Smooth muscle cell of the umbilical artery (primary cell): ENCODE data around the gene CST11. TPM values are rescaled to one million over a fixed set of nuclear protein-coding genes. Genes with fewer than 3 reads are reported as not detected.

Experiments used
- total RNA-seq: library from RNA; depleted of rRNA; stranded (reverse); fragments of >200 nt; gene quantifications from 2 replicates; pipeline ENCODE4 v1.2.3, GENCODE V29; 2014

CST11 gene, protein sequence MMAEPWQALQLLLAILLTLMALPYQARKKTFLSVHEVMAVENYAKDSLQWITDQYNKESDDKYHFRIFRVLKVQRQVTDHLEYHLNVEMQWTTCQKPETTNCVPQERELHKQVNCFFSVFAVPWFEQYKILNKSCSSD
- not detected in 2 replicates for total RNA-seq

DNA sequence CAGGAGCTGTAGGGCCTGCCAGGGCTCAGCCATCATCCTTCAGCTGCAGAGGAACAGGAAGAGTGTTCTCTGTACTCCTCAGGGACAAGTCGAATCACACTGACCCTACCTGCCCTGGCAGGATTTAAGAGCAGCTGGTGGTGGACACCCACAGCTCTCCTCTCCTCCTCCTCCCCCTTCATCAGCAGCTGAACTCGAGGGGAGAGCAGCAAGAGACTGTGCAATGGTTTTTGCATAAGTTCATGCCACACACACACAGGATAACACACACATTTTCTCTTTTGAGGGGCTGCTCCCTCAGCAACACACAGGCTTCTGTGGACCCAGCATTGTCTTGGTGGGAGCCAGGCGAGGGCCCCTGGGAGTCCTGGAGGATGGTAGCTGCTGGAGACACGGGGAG is at the start of gene CST11:
Gene CST11 (minus strand): TSS at position 101 of the 400 bp plus-strand sequence. CDS start 65 bp downstream, at position 36.

DNA sequence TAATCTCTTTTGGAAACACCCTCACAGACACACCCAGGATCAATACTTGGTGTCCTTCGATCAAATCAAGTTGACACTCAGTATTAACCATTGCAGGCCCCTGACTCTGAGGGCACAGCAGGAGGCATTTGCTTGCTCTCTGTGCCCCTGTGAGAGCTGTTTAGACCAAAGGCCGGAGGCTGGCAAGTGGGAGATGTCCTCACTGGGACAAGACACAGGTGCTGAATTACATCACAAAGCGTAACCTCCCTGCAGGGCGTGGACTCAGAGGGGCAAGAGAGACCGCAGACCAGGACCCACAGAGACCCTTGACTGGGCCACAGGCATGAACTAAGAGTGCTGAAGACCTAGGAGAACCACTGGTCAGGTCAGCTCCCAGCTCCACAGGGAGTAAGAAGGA is 38.1 kb upstream of the CST11 start, which contains the start of gene CST8:
Gene CST8 (plus strand): TSS at position 301 of the 400 bp plus-strand sequence. CDS start 551 bp downstream, outside the sequence.

DNA sequence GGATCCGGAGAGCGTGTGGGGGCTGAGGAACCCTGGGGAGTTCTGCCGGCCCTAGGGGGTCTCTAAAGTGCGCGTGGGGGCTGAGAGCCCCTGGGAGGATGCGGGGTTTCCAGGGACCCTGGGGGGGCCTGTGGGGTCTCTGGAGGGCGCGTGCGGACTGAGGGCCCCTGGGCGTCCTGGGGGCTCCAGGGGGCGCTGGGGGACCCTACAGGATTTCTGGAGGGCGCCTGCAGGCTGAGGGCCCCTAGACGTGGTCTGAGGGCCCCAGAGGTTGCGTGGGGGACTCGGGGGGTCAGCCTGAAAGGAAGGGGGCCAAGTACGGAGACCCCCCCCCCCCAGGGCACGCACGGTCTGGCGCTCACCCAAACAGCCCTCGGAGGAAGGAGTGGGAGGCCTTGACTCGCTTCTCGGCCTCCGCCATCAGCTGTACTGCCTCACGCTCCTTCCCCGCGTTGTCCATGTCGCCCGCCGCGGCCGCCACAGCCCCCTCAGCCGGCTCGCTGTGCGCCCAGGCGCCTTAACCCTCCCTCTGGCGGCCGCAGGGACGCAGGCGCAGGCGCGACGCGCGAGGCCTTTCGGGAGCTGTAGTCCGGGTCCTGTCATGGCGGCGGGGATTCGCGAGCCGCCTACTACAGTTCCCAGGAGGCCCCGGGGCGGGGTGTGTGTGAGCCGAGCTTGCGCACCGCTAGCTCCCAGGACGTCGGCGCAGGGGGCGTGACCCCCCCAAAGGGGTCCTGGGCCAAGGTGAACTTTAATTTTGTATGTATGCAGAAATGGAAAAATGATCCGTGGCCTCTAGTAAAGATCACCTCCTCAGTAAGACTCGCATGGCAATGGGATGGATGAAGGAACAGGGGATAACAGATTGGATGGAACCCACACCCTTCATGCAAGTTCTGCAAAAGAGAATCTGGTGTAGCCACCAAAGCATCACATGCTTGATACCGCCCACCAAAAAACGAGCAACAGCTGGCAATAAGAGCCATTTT is 31.4 kb downstream of the CST11 start, which contains the start of gene NAPB:
Gene NAPB (minus strand): TSS at position 546 of the 989 bp plus-strand sequence. CDS start 86 bp downstream, at position 460.

Other genes starting within 250 kb of the CST11 start
- 20.1 and 20.2 TPM in 2 replicates for gene NXT1, start 102.1 kb downstream of the CST11 start, total RNA-seq
- gene GZF1, start 90.7 kb downstream of the CST11 start, total RNA-seq = 22.6 and 25.5 TPM in 2 replicates
- gene NAPB, start 31.4 kb downstream of the CST11 start, total RNA-seq = 14.0 and 14.5 TPM in 2 replicates
- gene CSTL1, start 13.2 kb downstream of the CST11 start, total RNA-seq = not detected in 2 replicates
- not detected in 2 replicates for gene CST8, start 38.2 kb upstream of the CST11 start, total RNA-seq
- gene CST9L, start 115.6 kb upstream of the CST11 start, total RNA-seq = not detected in 2 replicates
- gene CST9, start 153.0 kb upstream of the CST11 start, total RNA-seq = not detected in 2 replicates
- gene CST3, start 185.1 kb upstream of the CST11 start, total RNA-seq = 306 and 317 TPM in 2 replicates
- not detected in 2 replicates for gene CST4, start 236.2 kb upstream of the CST11 start, total RNA-seq